HEK293 (cell line): Measurements from ENCODE around the gene NRF1.

Source experiments
- CTCF ChIA-PET: fragments of 350-600 bp; formaldehyde crosslinking; extraction: SDS; loops from one replicate; lab custom pipeline; 2021; ENCODE audit warnings: antibody characterized with exemption; lab: Yijun Ruan, JAX
- POLR2A ChIA-PET: fragments of 300-600 bp; formaldehyde crosslinking; extraction: SDS; loops from one replicate; lab custom pipeline; 2020; ENCODE audit warnings: antibody characterized with exemption, inconsistent platforms; lab: Yijun Ruan, JAX
- H3K27ac ChIP-seq: fragments of 200-500 bp; sonication (Bioruptor generic); 2 replicates; pipeline ENCODE4 v1.5.1; 2014; ENCODE audit warnings: low read depth, low read length, control low read depth, inconsistent platforms; ENCODE audit errors: extremely low read depth
- H3K36me3 ChIP-seq, 2 experiments: fragments of 200-500 bp in 1 of 2; sonication (Bioruptor generic) in 1 of 2; 1 replicate in 1 of 2; 2 replicates in 1 of 2; pipeline ENCODE4 v1.5.1; 2014 to 2017; ENCODE audit warnings: inconsistent platforms in 2 of 2, low read length in 2 of 2; ENCODE audit not compliant: control insufficient read depth in 2 of 2, insufficient read depth in 1 of 2
- H3K4me1 ChIP-seq: fragments of 200-500 bp; sonication (Bioruptor generic); 2 replicates; pipeline ENCODE4 v1.5.1; 2014; ENCODE audit warnings: mild to moderate bottlenecking, low read length, inconsistent platforms; ENCODE audit not compliant: control insufficient read depth, insufficient read depth
- H3K4me3 ChIP-seq: 2 replicates; pipeline ENCODE4 v1.5.1; 2011; ENCODE audit warnings: low read depth, mild to moderate bottlenecking, control low read depth, low read length, moderate library complexity
- H3K9me3 ChIP-seq: fragments of 200-500 bp; sonication (Bioruptor generic); 2 replicates; pipeline ENCODE4 v1.5.1; 2014; ENCODE audit warnings: low read depth, low read length, inconsistent platforms; ENCODE audit not compliant: control insufficient read depth, insufficient read depth
- ATF2 ChIP-seq: fragments of 450-650 bp; formaldehyde crosslinking; IDR thresholded peaks from 2 replicates; pipeline ENCODE4 v1.5.1; 2016; ENCODE audit warnings: missing biosample characterization, missing genetic modification characterization, low read depth
- BCL11A ChIP-seq: fragments of 450-650 bp; formaldehyde crosslinking; IDR thresholded peaks from 2 replicates; pipeline ENCODE4 v1.5.1; 2016; ENCODE audit warnings: low read depth, missing biosample characterization, missing genetic modification characterization
- BCL11B ChIP-seq: fragments of 450-650 bp; formaldehyde crosslinking; IDR thresholded peaks from 2 replicates; pipeline ENCODE4 v1.5.1; 2016; ENCODE audit warnings: low read depth, missing biosample characterization, missing genetic modification characterization
- GLIS1 ChIP-seq: fragments of 450-650 bp; formaldehyde crosslinking; IDR thresholded peaks from 2 replicates; pipeline ENCODE4 v1.5.1; 2016; ENCODE audit warnings: missing biosample characterization, missing genetic modification characterization
- HOXC10 ChIP-seq: sonication (generic); formaldehyde crosslinking; IDR thresholded peaks from 2 replicates; pipeline ENCODE4 v1.8.1; 2023; ENCODE audit warnings: mild to moderate bottlenecking, missing genetic modification reagents
- KLF1 ChIP-seq: fragments of 450-650 bp; formaldehyde crosslinking; IDR thresholded peaks from 2 replicates; pipeline ENCODE4 v1.5.1; 2016; ENCODE audit warnings: missing biosample characterization, missing genetic modification characterization
- KLF16 ChIP-seq: fragments of 450-650 bp; formaldehyde crosslinking; IDR thresholded peaks from 2 replicates; pipeline ENCODE4 v1.5.1; 2017; ENCODE audit warnings: missing biosample characterization, missing genetic modification characterization
- KLF7 ChIP-seq: fragments of 450-650 bp; formaldehyde crosslinking; IDR thresholded peaks from 2 replicates; pipeline ENCODE4 v1.5.1; 2016; ENCODE audit warnings: missing biosample characterization, missing genetic modification characterization, borderline replicate concordance
- KLF8 ChIP-seq: fragments of 450-650 bp; formaldehyde crosslinking; IDR thresholded peaks from 2 replicates; pipeline ENCODE4 v1.5.1; 2016; ENCODE audit warnings: missing biosample characterization, missing genetic modification characterization
- MEIS1 ChIP-seq: sonication (generic); formaldehyde crosslinking; IDR thresholded peaks from 2 replicates; pipeline ENCODE4 v1.8.1; 2022; ENCODE audit warnings: missing genetic modification reagents, mild to moderate bottlenecking, borderline replicate concordance
- SALL2 ChIP-seq: fragments of 450-650 bp; formaldehyde crosslinking; IDR thresholded peaks from 2 replicates; pipeline ENCODE4 v1.5.0; 2017; ENCODE audit warnings: missing biosample characterization, mild to moderate bottlenecking, missing genetic modification characterization, borderline replicate concordance
- ZBTB20 ChIP-seq: fragments of 450-650 bp; formaldehyde crosslinking; IDR thresholded peaks from 2 replicates; pipeline ENCODE4 v1.5.1; 2016; ENCODE audit warnings: missing biosample characterization, missing genetic modification characterization
- ZBTB8A ChIP-seq: fragments of 450-650 bp; formaldehyde crosslinking; IDR thresholded peaks from 2 replicates; pipeline ENCODE4 v1.5.1; 2016; ENCODE audit warnings: missing biosample characterization, missing genetic modification characterization
- ZEB2 ChIP-seq: fragments of 450-650 bp; formaldehyde crosslinking; IDR thresholded peaks from 2 replicates; pipeline ENCODE4 v1.5.1; 2016; ENCODE audit warnings: missing biosample characterization, missing genetic modification characterization
- ZFHX2 ChIP-seq: fragments of 450-650 bp; formaldehyde crosslinking; conservative IDR thresholded peaks from 2 replicates; pipeline ENCODE4 v1.5.1; 2016; ENCODE audit warnings: missing biosample characterization, missing genetic modification characterization
- ZFP41 ChIP-seq: fragments of 450-650 bp; formaldehyde crosslinking; IDR thresholded peaks from 2 replicates; pipeline ENCODE4 v1.5.1; 2016; ENCODE audit warnings: missing biosample characterization, missing genetic modification characterization, borderline replicate concordance
- ZNF146 ChIP-seq: fragments of 450-650 bp; formaldehyde crosslinking; IDR thresholded peaks from 2 replicates; pipeline ENCODE4 v1.5.1; 2016; ENCODE audit warnings: missing biosample characterization, missing genetic modification characterization
- ZNF26 ChIP-seq: fragments of 450-650 bp; formaldehyde crosslinking; IDR thresholded peaks from 2 replicates; pipeline ENCODE4 v1.5.1; 2016; ENCODE audit warnings: missing biosample characterization, missing genetic modification characterization
- ZNF280C ChIP-seq: fragments of 450-650 bp; formaldehyde crosslinking; IDR thresholded peaks from 2 replicates; pipeline ENCODE4 v1.5.1; 2016; ENCODE audit warnings: missing biosample characterization, missing genetic modification characterization
- ZNF398 ChIP-seq: fragments of 450-650 bp; formaldehyde crosslinking; IDR thresholded peaks from 2 replicates; pipeline ENCODE4 v1.5.1; 2017; ENCODE audit warnings: missing biosample characterization, missing genetic modification characterization
- ZNF623 ChIP-seq: fragments of 450-650 bp; formaldehyde crosslinking; IDR thresholded peaks from 2 replicates; pipeline ENCODE4 v1.5.1; 2016; ENCODE audit warnings: missing biosample characterization, missing genetic modification characterization
- ZNF76 ChIP-seq: fragments of 450-650 bp; formaldehyde crosslinking; IDR thresholded peaks from 2 replicates; pipeline ENCODE4; 2016; ENCODE audit warnings: low read depth, missing biosample characterization, missing genetic modification characterization, borderline replicate concordance
- ZNF768 ChIP-seq: fragments of 450-650 bp; formaldehyde crosslinking; IDR thresholded peaks from 2 replicates; pipeline ENCODE4 v1.5.1; 2018; ENCODE audit warnings: missing biosample characterization, mild to moderate bottlenecking, missing genetic modification characterization
- ZSCAN30 ChIP-seq: fragments of 450-650 bp; IDR thresholded peaks from 2 replicates; pipeline ENCODE4 v1.5.1; 2018; ENCODE audit warnings: missing biosample characterization, mild to moderate bottlenecking, missing genetic modification characterization, moderate library complexity

NRF1 gene

GRCh38 chr7:129777993-129778769 lies 166.7 kb downstream of the NRF1 start:
- H3K36me3 ChIP-seq = no peaks in the 10 kb centered on the region
- no peak for TF ChIP-seq MEIS1 (CRISPR knock-in tag)
- no peak for TF ChIP-seq HOXC10
- no peak for TF ChIP-seq ZNF146 (tag by site-specific recombination)
- no peak for TF ChIP-seq ZNF280C (tag by site-specific recombination)
- peak; percentile 30; the same call in 1 of the 2 replicates for TF ChIP-seq ZBTB8A
- no peak for TF ChIP-seq ZNF398 (tag by site-specific recombination)
- TF ChIP-seq, all 188 proteins: peak for 1
- H3K9me3 ChIP-seq = no peaks in the 10 kb centered on the region
- no peak overlapping the region; the same call in 1 of the 2 replicates for H3K27ac ChIP-seq
- H3K4me1 ChIP-seq = no peaks in the 10 kb centered on the region; the same call in 1 of the 2 replicates
- ChIA-PET CTCF (interaction anchor here (0.9 kb wide), 1 partner anchor 231 kb away, joined by 3 read pairs; no protein-coding TSS in a partner anchor), POLR2A (no interaction called here)
- no peak overlapping the region; the same call in 1 of the 2 replicates for H3K4me3 ChIP-seq

- no peaks in the 10 kb centered on the region for H3K36me3 ChIP-seq
- H3K4me3 ChIP-seq = peak overlapping the region; percentile 81
- H3K27ac ChIP-seq = peak overlapping the region; percentile 69; the same call in 1 of the 2 replicates
- CTCF ChIA-PET = interaction anchor here (0.9 to 1.7 kb wide), 3 partner anchors 41 to 231 kb away, joined by 3 to 7 read pairs (median 5); no protein-coding TSS in a partner anchor
- no peaks in the 10 kb centered on the region for H3K9me3 ChIP-seq
- POLR2A ChIA-PET = interaction anchor here (1.0 to 2.5 kb wide), 2 partner anchors 11 to 46 kb away, joined by 4 to 22 read pairs; no protein-coding TSS in a partner anchor
- H3K4me1 ChIP-seq = no peaks in the 10 kb centered on the region; the same call in 1 of the 2 replicates
- 0 out of 2 replicates have a peak, but pooled peaks have one; percentile 26 for TF ChIP-seq BCL11A (tag by site-specific recombination)
- peak; percentile 96 for TF ChIP-seq ZBTB20 (tag by site-specific recombination)
- TF ChIP-seq ZNF26 (tag by site-specific recombination) = no peak
- no peak for TF ChIP-seq ATF2 (tag by site-specific recombination)
- TF ChIP-seq BCL11B (tag by site-specific recombination) = peak; percentile 76
- TF ChIP-seq KLF16 (tag by site-specific recombination) = 0 out of 2 replicates have a peak, but pooled peaks have one; percentile 7
- no peak for TF ChIP-seq ZFP41
- no peak for TF ChIP-seq ZNF768
- TF ChIP-seq ZNF623 (tag by site-specific recombination) = no peak
- TF ChIP-seq ZEB2 (tag by site-specific recombination) = no peak
- peak; percentile 30; the same call in 1 of the 2 replicates for TF ChIP-seq KLF1 (tag by site-specific recombination)
- peak; percentile 36; the same call in 1 of the 2 replicates for TF ChIP-seq GLIS1 (tag by site-specific recombination)
- TF ChIP-seq SALL2 = no peak
- TF ChIP-seq KLF7 (tag by site-specific recombination) = 0 out of 2 replicates have a peak, but pooled peaks have one; percentile 24
- TF ChIP-seq ZSCAN30 = 0 out of 2 replicates have a peak, but pooled peaks have one; percentile 10
- no peak for TF ChIP-seq KLF8 (tag by site-specific recombination)
- TF ChIP-seq ZNF76 (tag by site-specific recombination) = no peak
- peak; percentile 62 for TF ChIP-seq ZFHX2
These were observed 167.5 kb downstream of the NRF1 start for GRCh38 chr7:129778770-129779601.
